HG03066 (cell line): Measurements from ENCODE around the gene PTPRS.

ENCODE experiments used
- ATAC-seq: cut with Tn5 transposase; IDR thresholded peaks from one replicate; pipeline ENCODE4 v1.9.1; 2021; ENCODE audit warnings: low read depth; ENCODE audit not compliant: unreplicated experiment

PTPRS gene

GRCh38 chr19:5355693-5356092 lies 15.1 kb upstream of the PTPRS start:
- no peak for ATAC-seq

GRCh38 chr19:5355076-5355475 lies 14.5 kb upstream of the PTPRS start:
- ATAC-seq: no peak

- ATAC-seq: no peak
Observed at GRCh38 chr19:5354403-5354802, 13.8 kb upstream of the PTPRS start.

- no peak for ATAC-seq
Observed at GRCh38 chr19:5352229-5352763, 11.7 kb upstream of the PTPRS start.

DNA sequence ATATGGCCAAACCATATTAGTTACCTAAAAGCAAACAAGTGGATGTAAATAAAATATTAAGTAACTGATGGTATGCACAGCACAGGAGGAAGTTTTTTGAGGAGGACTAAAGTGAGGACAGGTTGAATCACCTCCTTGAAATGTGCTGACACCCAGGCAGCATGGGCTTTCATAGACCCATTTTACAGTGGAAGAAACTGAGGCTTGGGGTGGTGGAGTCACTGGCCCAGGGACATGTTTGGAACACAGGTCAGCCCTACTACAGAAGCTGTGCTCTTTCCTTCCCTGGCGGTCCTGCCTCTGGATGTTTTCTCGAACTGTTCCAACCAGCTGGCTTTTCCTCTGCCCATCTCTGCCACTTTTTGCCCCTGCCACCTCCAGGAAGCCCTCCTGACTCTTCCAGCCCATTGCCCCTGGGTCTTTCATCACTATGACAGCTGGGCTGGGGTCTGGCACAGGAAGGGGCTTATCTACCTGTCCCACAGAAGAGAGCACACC lies 11.2 kb upstream of the PTPRS start:
- ATAC-seq: no peak

GRCh38 chr19:5349041-5349440 lies 8.4 kb upstream of the PTPRS start:
- no peak for ATAC-seq

DNA sequence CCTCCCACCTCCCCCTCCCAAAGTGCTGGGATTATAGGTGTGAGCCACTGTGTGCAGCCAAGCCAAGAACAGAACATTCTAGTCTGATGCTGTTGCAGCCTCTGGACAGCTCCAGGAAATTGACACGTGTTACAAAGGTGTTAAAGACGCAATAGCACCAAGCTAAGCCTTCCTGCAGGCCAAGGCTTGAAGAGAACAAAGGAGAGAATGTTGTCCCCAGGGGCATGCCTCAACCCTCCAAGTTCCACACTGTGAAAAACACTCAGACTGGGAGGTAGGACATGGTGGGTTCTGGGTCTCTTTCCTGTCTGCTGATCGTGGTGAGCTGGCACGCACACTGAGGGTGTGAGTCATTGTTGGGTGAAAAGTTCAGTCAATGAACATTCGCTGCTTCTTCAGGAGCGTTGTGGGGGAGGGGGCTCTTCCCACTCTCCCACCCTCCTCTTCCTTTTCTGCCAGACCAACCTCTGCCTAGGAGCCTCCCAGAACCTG lies 5.3 kb upstream of the PTPRS start:
- ATAC-seq: no peak

DNA sequence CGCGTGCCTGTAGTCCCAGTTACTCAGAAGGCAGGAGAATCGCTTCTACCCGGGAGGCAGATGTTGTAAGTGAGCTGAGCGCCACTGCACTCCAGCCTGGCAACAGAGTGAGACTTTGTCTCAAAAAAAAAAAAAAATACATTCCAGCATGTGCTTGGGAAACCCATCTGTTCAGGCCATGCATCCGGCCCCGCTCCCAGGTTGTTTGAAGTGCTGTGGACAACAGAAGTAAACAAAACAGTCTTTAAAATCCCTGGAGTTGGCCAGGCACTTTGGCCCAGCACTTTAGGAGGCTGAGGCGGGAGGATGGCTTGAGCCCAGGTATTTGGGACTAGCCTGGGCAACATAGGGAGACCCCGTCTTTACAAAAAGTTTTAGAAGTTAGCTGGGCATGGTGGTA lies 3.2 kb upstream of the PTPRS start:
- no peak for ATAC-seq

GRCh38 chr19:5342573-5343201 lies 2.1 kb upstream of the PTPRS start:
- no peak for ATAC-seq

GRCh38 chr19:5341981-5342380 lies 1.4 kb upstream of the PTPRS start:
- no peak for ATAC-seq

DNA sequence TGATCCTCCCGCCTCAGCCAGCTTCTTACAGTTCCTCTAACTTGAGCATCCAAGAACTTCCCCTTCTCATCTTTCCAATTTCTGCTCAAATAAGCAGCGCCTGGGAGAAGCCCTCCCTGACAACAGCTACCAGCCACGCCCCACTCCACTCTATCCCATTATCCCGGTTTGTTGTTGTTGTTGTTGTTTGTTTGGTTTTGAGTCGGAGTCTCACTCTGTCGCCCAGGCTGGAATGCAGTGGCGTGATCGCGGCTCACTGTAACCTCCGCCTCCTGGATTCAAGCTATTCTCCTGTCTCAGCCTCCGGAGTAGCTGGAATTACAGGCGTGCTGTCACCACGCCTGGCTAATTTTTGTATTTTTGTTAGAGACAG lies 822 bp upstream of the PTPRS start:
- no peak for ATAC-seq

GRCh38 chr19:5339950-5340636 lies 519 bp downstream of the PTPRS start:
- no peak for ATAC-seq

- ATAC-seq: no peak
Observed at GRCh38 chr19:5339198-5339949, 1.2 kb downstream of the PTPRS start.

DNA sequence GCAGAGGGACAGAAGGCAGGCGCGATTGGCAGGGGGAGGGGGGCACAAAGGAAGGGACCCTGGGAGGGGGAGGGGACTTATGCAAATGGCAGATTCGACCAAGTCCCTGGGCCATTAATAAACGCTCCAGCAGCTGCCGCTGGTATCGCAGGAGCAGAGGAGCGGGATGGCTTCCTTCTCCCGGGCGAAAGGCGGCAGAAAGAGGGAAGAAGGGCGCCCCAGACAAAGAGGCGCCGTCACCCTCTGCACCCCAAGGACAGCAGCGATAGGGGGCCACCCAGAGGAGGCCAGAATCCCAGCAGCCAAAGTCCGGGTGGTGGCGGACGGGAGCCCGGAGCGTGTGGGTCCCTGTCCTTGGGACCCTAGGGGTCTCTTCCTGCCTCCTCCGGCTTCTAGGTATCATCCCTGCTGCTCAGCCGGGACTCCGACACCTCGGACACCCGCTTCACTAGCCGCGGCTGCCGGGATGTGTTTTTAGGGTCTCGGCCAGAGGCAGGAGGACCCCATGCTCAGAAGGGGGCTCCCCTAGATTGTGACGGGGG lies 1.9 kb downstream of the PTPRS start:
- no peak for ATAC-seq

- no peak for ATAC-seq
Observed at GRCh38 chr19:5337708-5338655, 2.6 kb downstream of the PTPRS start.

DNA sequence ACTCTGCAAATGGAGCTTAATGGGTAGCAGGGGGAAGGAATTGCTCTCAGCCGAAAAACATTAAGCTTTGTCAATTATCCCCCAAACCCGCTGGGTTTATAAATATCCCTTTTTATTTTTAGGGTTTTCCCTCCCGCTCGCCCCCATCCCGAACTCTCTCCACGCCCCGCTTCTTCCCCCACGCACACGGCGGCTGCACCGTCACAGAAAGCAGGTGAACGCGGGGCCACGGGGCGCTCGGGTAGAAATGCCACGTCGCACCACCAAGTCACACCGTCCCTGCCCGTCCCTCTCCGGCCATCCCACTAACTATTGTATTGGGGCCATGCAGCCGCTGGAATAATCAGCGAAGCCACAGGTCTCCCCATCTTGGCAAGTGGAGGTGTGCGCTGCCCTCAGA lies 3.5 kb downstream of the PTPRS start:
- ATAC-seq: no peak

DNA sequence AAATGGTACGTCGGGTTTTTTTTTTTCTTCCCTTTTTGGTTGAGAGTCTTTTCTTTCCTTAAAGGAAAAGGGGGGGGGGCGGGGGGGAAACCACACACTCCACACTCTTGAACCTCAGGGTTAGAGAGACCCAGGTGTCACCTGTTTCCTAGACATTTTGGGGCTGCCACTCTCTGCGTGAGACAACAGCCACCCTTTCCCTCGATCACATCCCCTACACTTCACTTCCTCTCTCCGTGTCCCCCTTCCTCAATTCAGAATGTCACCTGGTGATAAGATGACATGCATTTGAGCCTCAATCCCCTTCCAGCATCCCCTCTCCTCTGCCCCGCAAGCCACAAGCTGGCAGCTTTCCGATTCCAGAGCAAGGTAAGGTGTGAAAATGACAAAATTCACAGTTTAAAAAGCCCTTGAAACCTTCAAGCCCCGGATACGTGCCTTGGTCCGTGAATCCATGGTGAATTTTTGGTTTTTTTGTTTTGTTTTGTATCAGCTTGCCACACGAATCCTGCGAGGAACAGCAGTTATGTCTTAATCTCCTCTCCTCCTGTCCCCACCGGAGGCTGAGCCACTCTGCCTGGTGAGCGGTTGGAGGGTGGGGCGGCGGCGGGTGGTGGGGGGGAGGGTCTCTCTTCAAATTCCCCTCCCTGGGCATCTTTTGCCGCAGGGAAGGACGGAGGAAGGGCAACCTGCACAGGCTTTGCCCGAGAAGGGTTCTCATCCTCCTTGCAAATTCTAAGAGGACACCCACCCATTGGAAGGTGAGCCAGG lies 4.2 kb downstream of the PTPRS start:
- ATAC-seq: no peak

- no peak for ATAC-seq
Observed at GRCh38 chr19:5335593-5335992, 5.0 kb downstream of the PTPRS start.

DNA sequence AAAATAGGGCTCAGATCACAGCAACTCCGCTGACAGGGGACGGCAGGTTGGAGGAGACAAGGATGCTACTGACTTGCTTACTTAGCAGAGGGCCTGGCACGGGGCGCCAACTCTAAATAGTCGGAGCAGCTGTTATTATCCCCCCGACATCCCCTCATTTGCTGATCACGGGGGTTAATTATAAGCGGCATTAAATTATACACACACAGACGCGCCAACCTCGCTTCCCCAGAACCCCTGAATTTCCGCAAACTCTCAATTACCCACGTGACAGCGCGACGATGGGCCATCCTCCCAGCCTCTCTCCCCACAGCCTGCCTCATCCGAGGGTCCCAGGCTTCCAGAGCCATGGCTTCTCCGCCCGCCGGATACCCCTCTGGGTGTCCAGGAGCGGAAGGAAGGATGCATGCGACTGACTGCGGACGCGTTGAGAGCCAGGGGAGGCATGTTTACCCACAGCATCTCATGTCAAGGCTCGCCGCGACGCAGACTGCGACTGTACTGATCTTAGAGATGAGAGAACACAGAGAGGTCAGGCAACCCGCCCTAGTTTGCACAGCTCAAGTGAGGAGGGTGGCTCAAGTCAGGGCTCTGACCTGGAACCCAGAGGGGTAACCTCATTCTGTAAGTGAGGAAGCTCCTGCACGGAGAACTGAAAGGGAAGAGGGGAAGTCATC lies 5.7 kb downstream of the PTPRS start:
- ATAC-seq: no peak
